GM12891 (cell line): ENCODE results near the gene SSBP2.

Experiments
- POLR2A ChIP-seq: IDR thresholded peaks from 2 replicates; pipeline ENCODE4 v1.6.1; 2011; ENCODE audit warnings: low read depth, low read length, control low read depth
- POLR2AphosphoS5 ChIP-seq: IDR thresholded peaks from 2 replicates; pipeline ENCODE4 v1.6.1; 2011; ENCODE audit warnings: low read depth, low read length, control low read depth
- SPI1 ChIP-seq: IDR thresholded peaks from 2 replicates; pipeline ENCODE4 v1.6.1; 2011; ENCODE audit warnings: low read depth, low read length, control low read depth
- TAF1 ChIP-seq: IDR thresholded peaks from 2 replicates; pipeline ENCODE4 v1.6.1; 2011; ENCODE audit warnings: low read depth, low read length, control low read depth

- TF ChIP-seq SPI1, result no peak
- no peak for TF ChIP-seq TAF1
- TF ChIP-seq POLR2AphosphoS5, result no peak
- no peak for TF ChIP-seq POLR2A
Observed at GRCh38 chr5:81506378-81506777, 244.5 kb downstream of the SSBP2 start.
